ENCODE data around the gene CAMTA1.

Gene CAMTA1

GRCh38 chr1:7613851-7614205, 828.6 kb downstream of the CAMTA1 start:
- no peak for DNase-seq

- no peak for DNase-seq
These were observed 829.4 kb downstream of the CAMTA1 start for GRCh38 chr1:7614576-7615074.

- DNase-seq: no peak
These were observed 829.9 kb downstream of the CAMTA1 start for GRCh38 chr1:7615138-7615537.

- DNase-seq: peak; percentile 80
These were observed 831.0 kb downstream of the CAMTA1 start for GRCh38 chr1:7616076-7616832.

- DNase-seq: no peak
These were observed 831.7 kb downstream of the CAMTA1 start for GRCh38 chr1:7616953-7617352.

- DNase-seq: no peak
These were observed 832.6 kb downstream of the CAMTA1 start for GRCh38 chr1:7617826-7618225.

- no peak for DNase-seq
These were observed 834.9 kb downstream of the CAMTA1 start for GRCh38 chr1:7620196-7620595.

- DNase-seq: no peak
These were observed 836.3 kb downstream of the CAMTA1 start for GRCh38 chr1:7621334-7622219.

- no peak for DNase-seq
These were observed 838.6 kb downstream of the CAMTA1 start for GRCh38 chr1:7623842-7624241.

- DNase-seq: no peak
These were observed 839.6 kb downstream of the CAMTA1 start for GRCh38 chr1:7624791-7625355.

GRCh38 chr1:7625401-7625800, 840.1 kb downstream of the CAMTA1 start:
- no peak for DNase-seq

GRCh38 chr1:7628273-7628672, 843.0 kb downstream of the CAMTA1 start:
- no peak for DNase-seq

- no peak for DNase-seq
These were observed 843.8 kb downstream of the CAMTA1 start for GRCh38 chr1:7629011-7629410.

- DNase-seq: no peak
These were observed 844.4 kb downstream of the CAMTA1 start for GRCh38 chr1:7629465-7630195.

GRCh38 chr1:7630378-7630777, 845.1 kb downstream of the CAMTA1 start:
- no peak for DNase-seq

- no peak for DNase-seq
These were observed 846.9 kb downstream of the CAMTA1 start for GRCh38 chr1:7632176-7632575.

- no peak for DNase-seq
These were observed 847.4 kb downstream of the CAMTA1 start for GRCh38 chr1:7632681-7633080.

- no peak for DNase-seq
These were observed 848.4 kb downstream of the CAMTA1 start for GRCh38 chr1:7633506-7634245.

- DNase-seq: no peak
These were observed 849.4 kb downstream of the CAMTA1 start for GRCh38 chr1:7634546-7635240.

- no peak for DNase-seq
These were observed 851.7 kb downstream of the CAMTA1 start for GRCh38 chr1:7636795-7637526.

GRCh38 chr1:7638078-7638477, 852.8 kb downstream of the CAMTA1 start:
- no peak for DNase-seq

Measured in right forelimb (tissue), 1 donor.